IPS DF 19.7 (cell line): ENCODE measurements around the gene ULK4.

Experiments
- DNase-seq: peaks from one replicate; pipeline ENCODE4 v3.0.0-alpha.2; 2013; ENCODE audit warnings: low read depth, low spot score

The ULK4 gene

GRCh38 chr3:41272667-41273066 is 689.2 kb downstream of the ULK4 start:
- no peak for DNase-seq

- DNase-seq, result no peak
These were observed 693.8 kb downstream of the ULK4 start for GRCh38 chr3:41267975-41268640.

GRCh38 chr3:41265823-41266273 is 696.1 kb downstream of the ULK4 start:
- no peak for DNase-seq

- no peak for DNase-seq
These were observed 696.8 kb downstream of the ULK4 start for GRCh38 chr3:41265011-41265545.

GRCh38 chr3:41260063-41260450 is 701.8 kb downstream of the ULK4 start:
- no peak for DNase-seq

GRCh38 chr3:41259449-41260062 is 702.3 kb downstream of the ULK4 start:
- no peak for DNase-seq

GRCh38 chr3:41258239-41258800 is 703.6 kb downstream of the ULK4 start:
- DNase-seq, result no peak

GRCh38 chr3:41251593-41251992 is 710.3 kb downstream of the ULK4 start:
- no peak for DNase-seq

- no peak for DNase-seq
These were observed 711.1 kb downstream of the ULK4 start for GRCh38 chr3:41250825-41251224.

GRCh38 chr3:41249318-41249717 is 712.6 kb downstream of the ULK4 start:
- no peak for DNase-seq

- DNase-seq, result no peak
These were observed 713.4 kb downstream of the ULK4 start for GRCh38 chr3:41248525-41248924.

GRCh38 chr3:41247055-41248004 is 714.6 kb downstream of the ULK4 start:
- no peak for DNase-seq

- no peak for DNase-seq
These were observed 717.1 kb downstream of the ULK4 start for GRCh38 chr3:41244620-41245336.

GRCh38 chr3:41243183-41243582 is 718.7 kb downstream of the ULK4 start:
- DNase-seq, result no peak

- no peak for DNase-seq
These were observed 719.9 kb downstream of the ULK4 start for GRCh38 chr3:41241800-41242571.

- DNase-seq, result no peak
These were observed 720.7 kb downstream of the ULK4 start for GRCh38 chr3:41241161-41241560.

GRCh38 chr3:41239587-41239986 is 722.3 kb downstream of the ULK4 start:
- no peak for DNase-seq

GRCh38 chr3:41237907-41238306 is 724.0 kb downstream of the ULK4 start:
- DNase-seq, result no peak

GRCh38 chr3:41236228-41236627 is 725.7 kb downstream of the ULK4 start:
- no peak for DNase-seq
